Measurements from ENCODE around the gene FAM111B.
A peak's percentile ranks its signal among the peaks of the same experiment; 100 is the strongest.

The FAM111B gene

GRCh38 chr11:59157433-59157832, 50.4 kb downstream of the FAM111B start:
- Histone ChIP-seq H2BK12ac (ENCODE audit: low read length in 2 of 2) (no peak overlapping the region), H3K9ac (ENCODE audit: low read length) (peak overlapping the region; percentile 74), H3K36me3 (ENCODE audit: control insufficient read depth in 1 of 2, insufficient read depth in 2 of 2, low read depth in 1 of 2, low read length in 2 of 2) (peaks cover 0 to 5% of the 10 kb centered on the region in 2 experiments), H2AK5ac (ENCODE audit: low read length, severe bottlenecking) (no peak overlapping the region), H3K23ac (ENCODE audit: low read length in 2 of 2) (no peak overlapping the region), H3K27ac (ENCODE audit: low read length, poor library complexity, severe bottlenecking) (no peak overlapping the region), H3K79me1 (replicated peaks; ENCODE audit: low read length, poor library complexity, severe bottlenecking) (no peaks in the 10 kb centered on the region), H3K4ac (ENCODE audit: low read depth in 1 of 2, low read length in 2 of 2) (no peak overlapping the region), H3K4me2 (ENCODE audit: low read length, poor library complexity, severe bottlenecking) (no peak overlapping the region), H3K14ac (ENCODE audit: low read length in 2 of 2) (no peak overlapping the region), H3K4me1 (ENCODE audit: control insufficient read depth, insufficient read depth, low read depth, low read length) (no peaks in the 10 kb centered on the region), H3K9me3 (ENCODE audit: control insufficient read depth, low read length) (no peaks in the 10 kb centered on the region), H2BK120ac (ENCODE audit: low read depth, low read length) (no peak overlapping the region), H2BK5ac (ENCODE audit: low read depth, low read length, poor library complexity, severe bottlenecking) (no peak overlapping the region), H2AFZ (ENCODE audit: low read depth, low read length) (no peak overlapping the region), H2BK15ac (ENCODE audit: low read depth, poor library complexity, severe bottlenecking) (no peak overlapping the region), H3K18ac (ENCODE audit: low read depth in 1 of 2, low read length in 2 of 2) (no peak overlapping the region), H3K4me3 (ENCODE audit: insufficient read depth in 1 of 2, low read depth in 1 of 2, low read length in 2 of 2) (no peak overlapping the region), H4K8ac (ENCODE audit: low read length) (no peak overlapping the region), H4K91ac (ENCODE audit: low read length) (no peak overlapping the region), H3K27me3 (ENCODE audit: control insufficient read depth in 1 of 2, insufficient read depth in 1 of 2, low read length in 2 of 2) (peaks cover 0 to 17% of the 10 kb centered on the region in 2 experiments)
- DNase-seq = no peak
- 43% methylated on average over 1 of the region's 3 CpGs for WGBS

DNA sequence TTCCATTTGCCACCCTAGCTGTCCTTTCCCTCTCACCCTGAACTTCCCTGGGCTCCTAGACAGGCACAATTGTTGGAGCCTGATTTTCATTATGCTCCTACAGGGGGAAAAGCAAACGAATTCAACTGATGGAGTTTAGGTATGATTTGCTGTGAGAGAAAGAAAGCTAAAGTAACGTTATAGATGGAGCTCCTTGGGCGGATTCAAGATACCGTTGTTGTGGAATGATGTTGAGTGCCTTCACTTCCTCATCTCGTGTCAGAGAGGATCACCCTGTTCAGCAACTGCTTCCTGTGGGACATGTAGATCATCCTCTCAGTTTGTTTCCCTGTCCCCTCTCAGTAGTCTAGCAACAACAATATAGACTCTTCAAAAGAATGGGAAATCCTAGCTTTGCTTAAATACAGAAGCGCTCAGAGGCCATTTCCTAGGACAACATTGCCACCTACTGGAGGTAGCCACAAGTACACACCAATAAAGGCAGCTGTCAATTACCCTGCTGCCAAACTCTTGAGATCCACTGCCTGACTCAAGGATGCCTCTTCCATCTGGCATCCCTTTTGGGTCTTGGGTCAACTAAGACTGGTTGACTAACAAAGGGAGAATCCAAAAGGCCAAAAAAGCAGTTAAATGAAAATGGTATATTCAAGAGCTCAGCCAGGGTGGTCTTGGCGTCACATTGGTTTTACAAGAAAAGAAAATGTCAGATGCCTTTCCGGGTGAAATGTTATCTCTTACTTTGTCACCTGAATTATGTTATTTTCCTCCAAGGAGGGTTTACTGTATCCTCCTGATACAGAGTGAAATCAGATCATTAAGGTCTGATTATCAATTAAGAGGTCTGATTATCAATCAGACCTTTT, 51.4 kb downstream of the FAM111B start:
- Histone ChIP-seq H2AK5ac (ENCODE audit: low read length, severe bottlenecking) (no peak overlapping the region), H2AFZ (ENCODE audit: low read depth, low read length) (no peak overlapping the region), H3K18ac (ENCODE audit: low read depth in 1 of 2, low read length in 2 of 2) (no peak overlapping the region), H3K79me1 (replicated peaks; ENCODE audit: low read length, poor library complexity, severe bottlenecking) (no peaks in the 10 kb centered on the region), H4K8ac (ENCODE audit: low read length) (no peak overlapping the region), H3K14ac (ENCODE audit: low read length in 2 of 2) (no peak overlapping the region), H3K36me3 (ENCODE audit: control insufficient read depth in 1 of 2, insufficient read depth in 2 of 2, low read depth in 1 of 2, low read length in 2 of 2) (no peaks in the 10 kb centered on the region), H3K4me2 (ENCODE audit: low read length, poor library complexity, severe bottlenecking) (no peak overlapping the region), H3K4me1 (ENCODE audit: control insufficient read depth, insufficient read depth, low read depth, low read length) (no peaks in the 10 kb centered on the region), H3K27ac (ENCODE audit: low read length, poor library complexity, severe bottlenecking) (no peak overlapping the region), H4K91ac (ENCODE audit: low read length) (no peak overlapping the region), H3K9me3 (ENCODE audit: control insufficient read depth, low read length) (no peaks in the 10 kb centered on the region), H3K27me3 (ENCODE audit: control insufficient read depth in 1 of 2, insufficient read depth in 1 of 2, low read length in 2 of 2) (peaks cover 0 to 17% of the 10 kb centered on the region in 2 experiments), H2BK5ac (ENCODE audit: low read depth, low read length, poor library complexity, severe bottlenecking) (no peak overlapping the region), H3K4me3 (ENCODE audit: insufficient read depth in 1 of 2, low read depth in 1 of 2, low read length in 2 of 2) (peak overlapping the region in 1 of 2 experiments; percentile 46), H2BK120ac (ENCODE audit: low read depth, low read length) (no peak overlapping the region), H2BK12ac (ENCODE audit: low read length in 2 of 2) (no peak overlapping the region), H3K4ac (ENCODE audit: low read depth in 1 of 2, low read length in 2 of 2) (no peak overlapping the region), H2BK15ac (ENCODE audit: low read depth, poor library complexity, severe bottlenecking) (no peak overlapping the region), H3K23ac (ENCODE audit: low read length in 2 of 2) (no peak overlapping the region), H3K9ac (ENCODE audit: low read length) (peak overlapping the region; percentile 74)
- peak; percentile 78 for DNase-seq
- WGBS = 58% methylated on average over 8 of the region's 8 CpGs

- no peak overlapping the region for H3K4me3 ChIP-seq (ENCODE audit: insufficient read depth in 1 of 2, low read depth in 1 of 2, low read length in 2 of 2)
- no peaks in the 10 kb centered on the region for H3K36me3 ChIP-seq (ENCODE audit: control insufficient read depth in 1 of 2, insufficient read depth in 2 of 2, low read depth in 1 of 2, low read length in 2 of 2)
- H3K79me1 ChIP-seq (replicated peaks; ENCODE audit: low read length, poor library complexity, severe bottlenecking) = no peaks in the 10 kb centered on the region
- no peak for DNase-seq
- H3K4me2 ChIP-seq (ENCODE audit: low read length, poor library complexity, severe bottlenecking) = no peak overlapping the region
- H2BK5ac ChIP-seq (ENCODE audit: low read depth, low read length, poor library complexity, severe bottlenecking) = no peak overlapping the region
- H3K18ac ChIP-seq (ENCODE audit: low read depth in 1 of 2, low read length in 2 of 2) = no peak overlapping the region
- H3K9me3 ChIP-seq (ENCODE audit: control insufficient read depth, low read length) = no peaks in the 10 kb centered on the region
- H2BK12ac ChIP-seq (ENCODE audit: low read length in 2 of 2) = no peak overlapping the region
- H3K27me3 ChIP-seq (ENCODE audit: control insufficient read depth in 1 of 2, insufficient read depth in 1 of 2, low read length in 2 of 2) = peaks cover 4 to 20% of the 10 kb centered on the region in 2 experiments
- H4K91ac ChIP-seq (ENCODE audit: low read length) = no peak overlapping the region
- H3K23ac ChIP-seq (ENCODE audit: low read length in 2 of 2) = no peak overlapping the region
- H2AFZ ChIP-seq (ENCODE audit: low read depth, low read length) = no peak overlapping the region
- no peak overlapping the region for H3K4ac ChIP-seq (ENCODE audit: low read depth in 1 of 2, low read length in 2 of 2)
- no peak overlapping the region for H3K14ac ChIP-seq (ENCODE audit: low read length in 2 of 2)
- H3K27ac ChIP-seq (ENCODE audit: low read length, poor library complexity, severe bottlenecking) = no peak overlapping the region
- no peaks in the 10 kb centered on the region for H3K4me1 ChIP-seq (ENCODE audit: control insufficient read depth, insufficient read depth, low read depth, low read length)
- H2BK15ac ChIP-seq (ENCODE audit: low read depth, poor library complexity, severe bottlenecking) = no peak overlapping the region
- WGBS = 60% methylated on average over 1 of the region's 3 CpGs
- H3K9ac ChIP-seq (ENCODE audit: low read length) = no peak overlapping the region
- no peak overlapping the region for H2AK5ac ChIP-seq (ENCODE audit: low read length, severe bottlenecking)
- H4K8ac ChIP-seq (ENCODE audit: low read length) = no peak overlapping the region
- H2BK120ac ChIP-seq (ENCODE audit: low read depth, low read length) = no peak overlapping the region
These were observed 57.0 kb downstream of the FAM111B start for GRCh38 chr11:59164028-59164427.

- peak; percentile 89 for DNase-seq
- Histone ChIP-seq H3K23ac (ENCODE audit: low read length in 2 of 2) (peak within 1 kb of the TSS in 1 of 2 experiments; percentile 26), H3K9ac (ENCODE audit: low read length) (peak within 1 kb of the TSS; percentile 65), H2BK5ac (ENCODE audit: low read depth, low read length, poor library complexity, severe bottlenecking) (no peak within 1 kb of the TSS), H3K4ac (ENCODE audit: low read depth in 1 of 2, low read length in 2 of 2) (no peak within 1 kb of the TSS), H3K14ac (ENCODE audit: low read length in 2 of 2) (no peak within 1 kb of the TSS), H3K4me3 (ENCODE audit: insufficient read depth in 1 of 2, low read depth in 1 of 2, low read length in 2 of 2) (peak within 1 kb of the TSS; percentile 66 to 86), H2BK15ac (ENCODE audit: low read depth, poor library complexity, severe bottlenecking) (peak within 1 kb of the TSS; percentile 57), H3K9me3 (ENCODE audit: control insufficient read depth, low read length) (no peaks in the 10 kb centered on the region), H2AFZ (ENCODE audit: low read depth, low read length) (peak within 1 kb of the TSS; percentile 68), H2BK12ac (ENCODE audit: low read length in 2 of 2) (no peak within 1 kb of the TSS), H2AK5ac (ENCODE audit: low read length, severe bottlenecking) (no peak within 1 kb of the TSS), H3K79me1 (replicated peaks; ENCODE audit: low read length, poor library complexity, severe bottlenecking) (no peaks in the 10 kb centered on the region), H3K27me3 (ENCODE audit: control insufficient read depth in 1 of 2, insufficient read depth in 1 of 2, low read length in 2 of 2) (peaks cover 10 to 39% of the 10 kb centered on the region in 2 experiments), H4K91ac (ENCODE audit: low read length) (peak within 1 kb of the TSS; percentile 28), H3K4me1 (ENCODE audit: control insufficient read depth, insufficient read depth, low read depth, low read length) (peaks cover 21% of the 10 kb centered on the region), H3K18ac (ENCODE audit: low read depth in 1 of 2, low read length in 2 of 2) (peak within 1 kb of the TSS in 1 of 2 experiments; percentile 67), H3K4me2 (ENCODE audit: low read length, poor library complexity, severe bottlenecking) (peak within 1 kb of the TSS; percentile 99), H4K8ac (ENCODE audit: low read length) (peak within 1 kb of the TSS; percentile 50), H3K36me3 (ENCODE audit: control insufficient read depth in 1 of 2, insufficient read depth in 2 of 2, low read depth in 1 of 2, low read length in 2 of 2) (no peaks in the 10 kb centered on the region), H2BK120ac (ENCODE audit: low read depth, low read length) (no peak within 1 kb of the TSS), H3K27ac (ENCODE audit: low read length, poor library complexity, severe bottlenecking) (no peak within 1 kb of the TSS)
- under 1% methylated on average over 36 of the region's 64 CpGs for WGBS
These were observed 64.7 kb downstream of the FAM111B start, which contains the start of gene DTX4 for GRCh38 chr11:59171508-59172322. Gene DTX4 (plus strand): TSS chr11:59172132. CDS start chr11:59172596, 464 bp downstream.
